ENCODE results near the gene THRSP. TPM values are rescaled to one million over a fixed set of nuclear protein-coding genes. Genes with fewer than 3 reads are reported as not detected.
"Not testable (repeated sequence)": the region's sequence is repeated elsewhere in the genome, so short reads cannot be mapped to it uniquely, and the experiment has no call there.

THRSP gene
- total RNA-seq, 1 experiment from 2014 or later, result 0.63 TPM

DNA sequence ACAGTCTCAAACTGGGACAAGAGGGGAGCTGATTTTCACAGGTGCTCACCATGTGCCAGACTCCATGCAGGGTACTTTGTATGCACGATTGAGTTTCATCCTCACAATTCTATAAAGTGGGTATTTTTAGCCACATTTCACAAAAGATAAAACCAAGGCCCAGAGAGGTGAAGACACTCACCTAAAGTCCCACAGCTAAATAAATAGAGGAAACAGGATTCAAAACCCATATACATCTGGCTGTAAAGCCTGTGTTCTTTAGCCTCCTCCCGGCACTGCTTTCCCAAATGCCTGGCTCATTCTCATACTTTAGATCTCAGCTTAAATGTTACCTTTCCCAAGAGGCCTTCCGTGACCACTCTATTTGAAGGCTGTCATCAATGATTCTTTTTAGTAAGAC, 27.3 kb upstream of the THRSP start:
- no peaks in the 10 kb centered on the region for H3K36me3 ChIP-seq
- no peaks in the 10 kb centered on the region for H3K27me3 ChIP-seq
- no peaks in the 10 kb centered on the region for H3K9me3 ChIP-seq
- no peak for DNase-seq
- H3K4me3 ChIP-seq, result no peak overlapping the region

DNA sequence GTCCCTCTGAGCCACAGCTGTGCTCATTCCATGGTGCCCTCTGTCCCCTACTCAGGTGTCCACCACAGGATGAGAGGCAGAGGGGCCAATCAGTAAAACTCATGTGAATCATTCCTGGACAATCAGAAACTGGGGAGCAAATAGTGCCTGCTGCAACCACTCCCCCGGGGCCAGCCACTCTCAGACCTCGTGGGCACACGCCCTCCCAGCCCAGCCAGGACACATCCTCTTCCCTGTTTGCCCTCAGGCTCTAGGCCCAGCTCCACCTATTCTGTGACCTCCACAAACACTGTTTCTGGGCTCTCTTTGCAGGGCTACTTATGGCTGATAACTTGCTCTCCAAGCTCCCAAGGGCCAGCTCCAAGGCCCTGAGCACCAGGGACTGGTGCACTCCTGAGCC, 26.6 kb upstream of the THRSP start:
- no peak overlapping the region for H3K4me3 ChIP-seq
- no peaks in the 10 kb centered on the region for H3K27me3 ChIP-seq
- H3K9me3 ChIP-seq, result no peaks in the 10 kb centered on the region
- no peak for DNase-seq
- H3K36me3 ChIP-seq, result no peaks in the 10 kb centered on the region

DNA sequence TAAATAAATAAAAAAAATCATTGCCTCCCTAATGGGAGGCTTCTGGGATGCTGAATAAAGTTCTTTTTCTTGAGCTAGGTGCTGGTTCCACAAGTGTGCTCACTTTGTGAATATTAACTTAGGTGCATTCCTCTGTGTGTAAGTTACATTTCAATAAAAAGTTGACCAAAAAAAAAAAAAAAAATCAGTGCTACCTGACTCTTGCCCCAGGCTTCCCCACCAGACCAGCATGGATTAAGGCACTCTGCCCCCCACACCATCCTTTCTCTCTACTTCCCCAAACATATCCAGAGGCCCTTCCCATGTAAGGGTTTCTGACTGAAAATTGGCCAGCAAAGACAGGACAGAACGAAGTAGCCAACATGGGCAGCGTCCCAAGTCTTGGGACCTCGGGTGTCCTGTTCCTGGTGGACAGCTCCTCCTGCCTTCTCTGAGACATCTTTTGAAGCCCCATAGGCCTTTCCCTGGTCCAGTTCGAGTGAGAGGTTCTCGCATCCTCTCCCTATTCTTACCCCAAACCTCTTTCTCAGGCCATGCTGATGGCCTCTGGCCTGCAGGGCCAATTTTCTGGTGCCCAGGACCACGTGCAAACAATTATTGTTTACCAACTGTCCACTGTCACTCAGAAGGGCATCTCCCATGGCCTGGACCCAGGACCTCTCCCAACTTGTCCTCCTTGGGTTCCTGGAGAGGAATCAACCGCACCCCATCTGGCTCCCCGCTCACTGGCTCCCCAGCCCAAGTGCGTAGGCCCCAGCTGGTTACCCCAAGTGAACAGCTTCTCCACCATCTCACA, 25.6 kb upstream of the THRSP start:
- Histone ChIP-seq H3K27me3 (no peaks in the 10 kb centered on the region), H3K9me3 (no peaks in the 10 kb centered on the region)
- DNase-seq, result no peak

DNA sequence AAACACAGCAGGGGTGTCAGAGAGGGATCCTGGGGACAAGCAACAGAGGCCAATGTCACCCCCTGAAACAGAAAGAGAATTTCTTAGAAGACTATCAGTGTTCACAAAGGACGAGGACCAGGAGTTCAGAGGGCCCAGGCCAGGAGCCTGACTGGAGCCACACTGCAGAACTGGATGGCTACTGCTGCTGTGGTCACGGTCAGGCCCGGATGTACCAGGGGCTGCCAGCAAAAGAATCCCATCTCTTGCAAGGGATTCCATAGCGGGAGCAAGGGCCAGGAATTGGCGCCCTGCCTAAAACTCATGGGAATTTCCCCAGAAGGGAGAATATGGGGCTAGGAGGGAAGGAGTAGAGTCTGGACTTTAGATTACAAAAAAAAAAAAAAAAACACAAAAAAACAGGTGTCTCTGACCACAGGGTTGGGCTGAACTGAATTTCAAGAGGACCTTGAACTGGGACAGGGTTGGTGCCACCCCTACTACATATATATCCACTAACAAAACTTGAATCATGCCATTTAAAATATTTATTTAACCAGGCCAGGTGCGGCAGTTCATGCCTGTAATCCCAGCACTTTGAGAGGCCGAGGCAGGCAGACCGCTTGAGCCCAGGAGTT, 24.9 kb upstream of the THRSP start:
- Histone ChIP-seq H3K36me3 (no peaks in the 10 kb centered on the region), H3K9me3 (no peaks in the 10 kb centered on the region), H3K27me3 (no peaks in the 10 kb centered on the region), H3K4me3 (no peak overlapping the region)
- no peak for DNase-seq

More for the DNA sequence above, 25.6 kb upstream of the THRSP start:
- no peaks in the 10 kb centered on the region for H3K36me3 ChIP-seq
- no peak overlapping the region for H3K4me3 ChIP-seq

DNA sequence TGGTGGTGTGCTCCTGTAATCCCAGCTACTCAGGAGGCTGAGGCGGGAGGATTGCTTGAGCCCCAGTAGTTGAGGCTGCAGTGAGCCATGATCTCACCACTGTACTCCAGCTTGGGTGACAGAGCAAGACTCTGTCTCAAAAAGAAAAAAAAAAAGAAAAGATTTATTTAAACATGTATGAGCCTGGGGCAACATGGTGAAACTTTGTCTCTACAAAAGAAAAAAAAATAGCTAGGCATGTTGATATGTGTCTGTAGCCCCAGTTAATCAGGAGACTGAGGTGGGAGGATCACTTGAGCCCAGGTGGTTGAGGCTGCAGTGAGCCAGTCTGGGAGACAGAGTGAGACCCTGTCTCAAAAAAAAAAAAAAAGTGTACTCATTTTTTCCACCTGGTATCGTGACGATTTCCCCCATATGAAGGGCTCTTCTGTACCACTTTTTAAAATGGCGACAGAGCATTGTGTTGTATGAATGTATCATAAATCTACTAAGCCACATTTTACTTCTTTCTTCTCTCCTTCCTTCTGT, 24.2 kb upstream of the THRSP start:
- DNase-seq, result no peak
- Histone ChIP-seq H3K4me3 (no peak overlapping the region), H3K9me3 (no peaks in the 10 kb centered on the region), H3K27me3 (no peaks in the 10 kb centered on the region), H3K36me3 (no peaks in the 10 kb centered on the region)

DNA sequence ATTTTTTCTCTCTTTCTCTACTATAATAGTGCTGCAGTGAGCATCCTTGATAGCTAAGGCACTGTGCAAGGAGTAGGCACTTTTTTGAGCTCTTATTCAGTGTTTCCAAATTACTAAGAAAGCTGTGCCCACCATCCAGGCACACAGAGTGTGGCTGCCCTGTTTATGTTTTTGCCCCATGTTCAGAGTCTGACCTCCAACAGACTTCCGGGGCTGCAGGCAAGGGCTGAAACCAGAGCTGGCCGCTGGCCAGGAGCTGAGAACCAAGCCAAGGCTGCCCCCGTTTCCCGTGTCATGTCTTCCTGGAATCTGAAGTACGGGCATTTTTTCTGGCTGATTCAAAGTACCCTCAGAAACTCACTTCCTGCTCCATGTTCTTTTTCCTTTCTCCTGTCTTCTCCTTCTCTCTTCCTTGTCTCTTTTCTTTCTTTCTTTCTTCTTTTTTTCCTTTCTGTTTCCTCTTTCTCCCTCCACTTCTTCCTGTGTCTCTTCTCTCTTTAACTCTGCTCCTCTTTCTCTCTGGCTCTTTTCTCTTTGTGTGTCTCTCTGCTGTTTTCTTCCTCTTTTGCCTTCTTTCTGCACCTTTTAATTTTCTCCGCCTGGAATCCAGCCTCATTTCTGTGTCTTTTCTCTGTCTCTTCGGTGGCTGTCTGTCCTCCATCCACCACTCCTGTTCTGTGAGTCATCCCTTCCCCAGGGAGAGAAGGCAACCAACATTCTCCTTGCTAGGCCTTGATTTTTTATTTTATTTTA, 23.6 kb upstream of the THRSP start:
- peak; percentile 90 for DNase-seq
- Histone ChIP-seq H3K9me3 (no peaks in the 10 kb centered on the region), H3K4me3 (peak overlapping the region; percentile 18), H3K36me3 (no peaks in the 10 kb centered on the region), H3K27me3 (no peaks in the 10 kb centered on the region)

DNA sequence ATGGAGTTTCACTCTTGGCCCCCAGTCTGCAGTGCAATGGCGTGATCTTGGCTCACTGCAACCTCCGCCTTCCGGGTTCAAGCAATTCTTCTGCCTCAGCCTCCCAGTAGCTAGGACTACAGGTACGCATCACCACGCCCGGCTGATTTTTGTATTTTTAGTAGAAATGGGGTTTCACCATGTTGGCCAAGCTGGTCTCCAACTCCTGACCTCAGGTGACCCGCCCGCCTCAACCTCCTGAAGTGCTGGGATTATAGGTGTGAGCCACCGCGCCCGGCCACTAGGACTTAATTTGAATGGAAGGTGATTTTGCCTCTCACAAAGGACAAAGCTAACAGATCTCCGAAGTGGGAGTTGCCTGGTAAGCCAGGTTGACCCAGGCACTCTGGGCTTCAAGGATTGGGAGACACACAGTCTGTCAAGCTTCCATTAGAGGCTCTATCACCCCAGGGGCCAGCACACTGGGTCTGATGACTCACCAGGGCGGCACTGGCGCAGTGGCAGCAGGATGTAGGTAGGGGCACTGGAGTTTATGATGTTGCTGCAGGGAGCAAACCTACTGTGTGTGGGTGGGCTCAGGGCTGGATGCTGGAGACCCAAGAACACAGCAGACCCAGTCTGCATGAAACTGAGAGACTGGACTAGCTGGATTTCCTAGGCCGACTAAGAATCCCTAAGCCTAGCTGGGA, 22.8 kb upstream of the THRSP start:
- peak; percentile 62 for DNase-seq
- Histone ChIP-seq H3K36me3 (no peaks in the 10 kb centered on the region), H3K4me3 (no peak overlapping the region), H3K27me3 (no peaks in the 10 kb centered on the region), H3K9me3 (no peaks in the 10 kb centered on the region)

DNA sequence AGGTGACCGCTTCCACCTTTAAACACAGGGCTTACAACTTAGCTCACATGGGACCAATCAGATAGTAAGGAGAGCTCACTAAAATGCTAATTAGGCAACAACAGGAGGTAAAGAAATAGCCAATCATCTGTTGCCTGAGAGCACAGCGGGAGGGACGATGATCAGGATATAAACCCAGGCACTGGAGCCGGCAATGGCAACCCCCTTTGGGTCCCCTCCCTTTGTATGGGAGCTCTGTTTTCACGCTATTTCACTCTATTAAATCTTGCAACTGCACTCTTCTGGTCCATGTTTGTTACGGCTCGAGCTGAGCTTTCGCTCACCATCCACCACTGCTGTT, 22.3 kb upstream of the THRSP start:
- H3K36me3 ChIP-seq, DNase-seq, H3K9me3 ChIP-seq, H3K4me3 ChIP-seq, H3K27me3 ChIP-seq: not testable (repeated sequence)

DNA sequence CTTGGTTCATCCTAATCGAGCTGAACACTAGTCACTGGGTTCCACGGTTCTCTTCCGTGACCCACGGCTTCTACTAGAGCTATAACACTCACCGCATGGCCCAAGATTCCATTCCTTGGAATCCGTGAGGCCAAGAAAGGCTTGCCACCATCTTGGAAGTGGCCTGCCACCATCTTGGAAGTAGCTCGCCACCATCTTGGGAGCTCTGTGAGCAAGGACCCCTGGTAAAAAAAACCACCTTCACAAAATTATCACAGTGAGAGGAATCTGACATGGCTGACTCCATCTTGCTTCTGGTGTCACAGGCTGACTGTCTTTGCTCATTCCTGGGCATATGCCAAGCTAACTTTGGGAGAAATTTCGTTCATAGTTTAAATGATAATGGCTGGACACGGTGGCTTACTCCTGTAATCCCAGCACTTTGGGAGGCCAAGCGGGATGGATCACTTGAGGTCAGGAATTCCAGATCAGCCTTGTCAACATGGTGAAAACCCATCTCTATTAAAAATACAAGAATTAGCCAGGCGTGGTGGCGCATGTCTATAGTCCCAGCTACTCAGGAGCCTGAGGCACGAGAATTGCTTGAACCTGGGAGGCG, 21.7 kb upstream of the THRSP start:
- no peaks in the 10 kb centered on the region for H3K27me3 ChIP-seq
- no peak for DNase-seq
- H3K4me3 ChIP-seq, result no peak overlapping the region
- H3K36me3 ChIP-seq, result no peaks in the 10 kb centered on the region
- no peaks in the 10 kb centered on the region for H3K9me3 ChIP-seq

DNA sequence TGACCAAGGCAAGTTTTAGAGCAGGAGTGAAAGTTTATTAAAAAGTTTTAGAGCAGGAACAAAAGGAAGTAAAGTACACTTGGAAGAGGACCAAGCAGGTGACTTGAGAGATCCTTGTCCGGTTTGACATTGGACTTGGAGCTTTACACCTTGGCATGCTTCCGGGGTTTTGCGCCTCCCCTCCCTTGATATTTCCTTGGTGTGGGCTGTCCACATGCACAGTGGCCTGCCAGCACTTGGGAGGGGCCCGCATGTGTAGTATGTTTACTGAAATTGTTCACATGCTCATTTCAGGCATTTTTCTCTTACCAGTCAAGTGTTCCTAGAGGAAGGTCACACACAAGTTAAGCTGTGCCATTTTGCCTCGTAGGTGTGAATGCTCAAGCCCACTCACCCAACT, 19.0 kb upstream of the THRSP start:
- Histone ChIP-seq H3K27me3 (no peaks in the 10 kb centered on the region), H3K36me3 (no peaks in the 10 kb centered on the region), H3K9me3 (no peaks in the 10 kb centered on the region), H3K4me3 (no peak overlapping the region)
- DNase-seq, result no peak

DNA sequence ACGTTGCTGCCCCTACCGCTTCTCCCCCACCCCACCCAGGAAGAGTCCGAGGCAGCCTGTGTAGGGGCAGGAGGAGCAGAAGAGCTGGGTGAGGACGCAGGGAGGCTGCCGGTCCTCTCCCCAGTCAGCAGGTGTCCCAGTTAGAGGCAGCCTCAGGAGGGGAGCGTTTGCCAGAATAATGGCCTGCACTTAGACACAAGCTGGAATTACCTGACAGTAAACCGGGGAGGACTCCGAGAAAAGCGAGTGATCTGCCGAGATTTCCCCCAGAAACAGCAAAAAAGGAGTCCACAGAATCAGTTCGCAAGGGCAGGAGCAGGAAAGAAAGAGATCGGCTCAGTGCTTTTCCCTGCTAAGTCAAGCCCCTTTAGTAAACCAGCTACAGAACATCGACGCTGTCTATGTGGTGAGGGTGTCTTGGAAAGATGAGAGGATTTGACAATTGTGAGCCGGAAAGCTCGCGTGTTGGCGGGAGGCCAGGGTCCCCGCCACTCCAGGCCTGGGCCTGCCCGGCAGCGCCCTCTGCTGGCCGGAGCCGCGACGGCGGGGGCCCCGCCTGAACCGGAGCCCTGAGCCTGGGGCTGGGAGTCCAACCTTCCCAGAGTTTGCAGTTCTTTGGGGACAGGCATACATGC, 17.7 kb upstream of the THRSP start:
- H3K36me3 ChIP-seq, result no peaks in the 10 kb centered on the region
- no peaks in the 10 kb centered on the region for H3K27me3 ChIP-seq
- peak; percentile 71 for DNase-seq
- H3K9me3 ChIP-seq, result no peaks in the 10 kb centered on the region
- peak overlapping the region; percentile 32 for H3K4me3 ChIP-seq

DNA sequence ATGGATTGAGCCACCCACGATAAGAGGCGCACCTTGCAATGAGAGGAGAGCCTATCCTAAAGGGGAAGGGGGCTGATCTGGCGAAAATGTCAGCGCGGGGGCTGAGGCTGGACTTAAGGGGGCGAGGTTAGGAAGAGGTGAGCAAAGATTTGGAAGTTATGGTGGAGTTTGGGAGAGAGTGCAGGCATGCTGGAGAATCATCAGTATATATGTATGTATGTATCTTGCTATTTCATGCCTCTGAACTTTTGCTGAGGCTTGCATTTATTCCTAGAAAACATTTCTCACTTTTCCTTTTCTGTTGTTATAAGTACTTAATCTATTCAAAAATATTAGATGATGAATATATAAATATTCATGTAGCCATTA, 17.2 kb upstream of the THRSP start:
- Histone ChIP-seq H3K36me3 (no peaks in the 10 kb centered on the region), H3K9me3 (no peaks in the 10 kb centered on the region), H3K4me3 (no peak overlapping the region), H3K27me3 (no peaks in the 10 kb centered on the region)
- DNase-seq, result no peak

DNA sequence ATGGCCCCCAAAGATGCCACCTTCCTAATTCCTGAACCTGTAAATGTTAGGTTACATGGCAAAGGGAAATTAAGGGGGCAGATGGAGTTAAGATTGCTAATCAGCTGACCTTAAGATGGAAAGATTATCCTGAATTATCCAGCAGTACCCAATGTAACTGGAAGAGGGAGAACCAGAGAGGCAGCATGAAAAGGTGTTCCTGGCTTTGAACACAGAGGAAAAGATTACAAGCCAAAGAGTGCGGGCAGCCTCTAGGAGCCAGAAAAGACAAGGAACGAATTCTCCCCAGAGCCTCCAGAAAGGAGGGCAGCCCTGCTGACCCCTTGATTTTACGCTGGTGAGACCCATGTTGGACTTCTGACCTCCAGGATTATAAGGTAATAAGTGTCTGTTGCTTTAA, 15.1 kb upstream of the THRSP start:
- no peaks in the 10 kb centered on the region for H3K27me3 ChIP-seq
- no peaks in the 10 kb centered on the region for H3K9me3 ChIP-seq
- no peak overlapping the region for H3K4me3 ChIP-seq
- no peaks in the 10 kb centered on the region for H3K36me3 ChIP-seq
- DNase-seq, result no peak

DNA sequence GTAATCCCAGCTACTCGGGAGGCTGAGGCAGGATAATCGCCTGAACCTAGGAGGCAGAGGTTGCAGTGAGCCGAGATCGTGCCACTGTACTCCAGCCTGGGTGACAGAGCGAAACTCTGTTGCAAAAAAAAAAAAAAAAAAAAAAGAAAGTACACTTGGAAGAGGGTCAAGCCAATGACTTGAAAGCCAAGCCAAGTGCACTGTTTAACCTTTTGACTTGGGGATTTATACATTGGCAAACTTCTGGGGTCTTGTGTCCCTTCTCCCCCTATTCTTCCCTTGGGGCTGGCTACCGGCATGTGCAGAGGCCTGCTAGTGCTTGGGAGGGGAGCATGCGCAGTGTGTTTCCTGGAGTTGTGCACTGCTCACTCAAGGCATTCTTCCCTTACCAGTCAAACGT, 14.3 kb upstream of the THRSP start:
- Histone ChIP-seq H3K9me3 (no peaks in the 10 kb centered on the region), H3K27me3 (no peaks in the 10 kb centered on the region), H3K4me3 (no peak overlapping the region), H3K36me3 (no peaks in the 10 kb centered on the region)
- DNase-seq, result no peak

DNA sequence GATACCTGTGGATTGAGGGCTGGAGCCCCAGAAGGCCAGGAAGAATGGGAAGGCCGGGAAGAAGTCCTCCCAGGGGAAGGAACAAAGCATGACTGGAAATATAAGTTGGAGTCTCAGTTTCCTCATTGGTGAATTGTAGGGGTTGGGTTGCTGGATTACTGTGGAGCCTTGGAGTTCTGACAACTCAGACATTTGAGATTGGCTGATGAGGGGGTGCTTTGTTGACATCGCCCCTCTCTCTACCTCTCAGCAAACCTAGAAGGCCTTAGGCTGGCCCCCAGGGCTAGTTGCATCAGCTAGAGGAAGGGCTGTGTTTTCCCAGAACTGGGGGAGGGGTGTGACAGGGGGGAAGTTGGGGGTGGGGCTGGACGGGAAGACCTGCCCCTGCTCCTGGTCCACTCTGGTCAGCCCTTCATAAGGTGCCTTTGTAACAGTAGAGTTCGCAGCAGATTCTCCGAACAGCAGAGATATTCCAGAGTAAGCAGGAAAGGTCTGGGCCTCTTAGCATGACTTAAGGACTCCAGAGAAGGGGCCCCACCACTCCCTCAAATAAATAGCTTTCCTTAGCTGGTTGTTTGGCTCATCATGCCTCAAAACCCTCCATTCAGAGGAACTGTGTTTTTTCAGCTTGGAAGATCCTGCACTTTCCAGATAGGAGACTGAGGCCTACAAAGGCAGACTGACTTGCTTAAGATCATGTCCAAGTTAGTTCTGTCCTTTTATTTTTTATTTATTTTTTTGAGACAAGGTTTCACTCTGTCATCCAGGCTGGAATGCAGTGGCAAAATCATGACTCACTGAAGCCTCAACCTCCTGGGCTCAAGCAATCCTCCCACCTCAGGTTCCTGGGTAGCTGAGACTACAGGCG, 12.5 kb upstream of the THRSP start:
- Histone ChIP-seq H3K4me3 (no peak overlapping the region), H3K27me3 (no peaks in the 10 kb centered on the region), H3K36me3 (no peaks in the 10 kb centered on the region), H3K9me3 (no peaks in the 10 kb centered on the region)
- peak; percentile 64 for DNase-seq

All from MG63 (cell line).